KMS-11 (cell line): ENCODE data around the gene MINDY1.
A peak's percentile ranks its signal among the peaks of the same experiment; 100 is the strongest.

Experiments used
- H2AFZ ChIP-seq: fragments of 200-600 bp; sonication (generic); 2 replicates; pipeline ENCODE4 v1.6.1; 2016; ENCODE audit warnings: antibody characterized with exemption, mixed run types, low read depth
- H3K27ac ChIP-seq: fragments of 200-600 bp; sonication (generic); 2 replicates; pipeline ENCODE4 v1.6.1; 2016; ENCODE audit warnings: mild to moderate bottlenecking, mixed run types
- H3K27me3 ChIP-seq: fragments of 200-600 bp; sonication (generic); 2 replicates; pipeline ENCODE4 v1.6.1; 2017; ENCODE audit warnings: mild to moderate bottlenecking, low read depth, mixed run types, moderate library complexity; ENCODE audit not compliant: insufficient read depth
- H3K36me3 ChIP-seq: fragments of 200-600 bp; sonication (generic); 2 replicates; pipeline ENCODE4 v1.6.1; 2017; ENCODE audit warnings: mild to moderate bottlenecking, mixed run types; ENCODE audit not compliant: insufficient read depth
- H3K4me1 ChIP-seq: fragments of 200-600 bp; sonication (generic); 2 replicates; pipeline ENCODE4 v1.6.1; 2016; ENCODE audit warnings: mild to moderate bottlenecking, low read depth, mixed run types; ENCODE audit not compliant: poor library complexity, severe bottlenecking
- H3K4me2 ChIP-seq: fragments of 200-600 bp; sonication (generic); 2 replicates; pipeline ENCODE4 v1.7.0; 2016; ENCODE audit warnings: mild to moderate bottlenecking, mixed run types
- H3K4me3 ChIP-seq: fragments of 200-600 bp; sonication (generic); IDR thresholded peaks from 2 replicates; pipeline ENCODE4 v1.6.1; 2017; ENCODE audit warnings: low read depth, low read length, mixed read lengths; ENCODE audit not compliant: insufficient read depth
- H3K79me2 ChIP-seq: fragments of 200-600 bp; sonication (generic); 2 replicates; pipeline ENCODE4 v1.6.1; 2016; ENCODE audit warnings: low read depth, mixed run types; ENCODE audit not compliant: insufficient read depth
- H3K9ac ChIP-seq: fragments of 200-600 bp; sonication (generic); 2 replicates; pipeline ENCODE4 v1.6.1; 2016; ENCODE audit warnings: mild to moderate bottlenecking, mixed run types
- H4K20me1 ChIP-seq: fragments of 200-600 bp; sonication (generic); 2 replicates; pipeline ENCODE4 v1.6.1; 2016; ENCODE audit warnings: mild to moderate bottlenecking, mixed run types; ENCODE audit not compliant: insufficient read depth
- CTCF ChIP-seq: fragments of 200-600 bp; sonication (generic); conservative IDR thresholded peaks from 2 replicates; pipeline ENCODE4 v1.6.1; 2017; ENCODE audit warnings: low read depth, mild to moderate bottlenecking, antibody characterized with exemption, low read length, moderate library complexity, mixed read lengths

MINDY1 gene

GRCh38 chr1:151008244-151009205, 1.8 kb upstream of the MINDY1 start, which contains the start of gene PRUNE1:
Gene PRUNE1, plus strand, starts transcription at chr1:151008449. Its CDS starts 184 bp downstream, at chr1:151008633.
- Histone ChIP-seq H3K27ac (peak within 1 kb of the TSS; percentile 68), H3K4me2 (peak within 1 kb of the TSS; percentile 73), H3K4me3 (peak within 1 kb of the TSS; percentile 99), H3K79me2 (no peaks in the 10 kb centered on the region), H3K36me3 (no peaks in the 10 kb centered on the region), H3K27me3 (no peaks in the 10 kb centered on the region), H3K4me1 (peaks cover 58% of the 10 kb centered on the region), H4K20me1 (no peaks in the 10 kb centered on the region), H3K9ac (peak within 1 kb of the TSS; percentile 65), H2AFZ (peak within 1 kb of the TSS; percentile 84)
- TF ChIP-seq CTCF, result no peak; the same call in 1 of the 2 replicates

GRCh38 chr1:151007853-151008243, 1.1 kb upstream of the MINDY1 start:
- Histone ChIP-seq H3K27ac (peak overlapping the region; percentile 68), H4K20me1 (no peaks in the 10 kb centered on the region), H3K4me3 (no peak overlapping the region), H3K4me2 (peak overlapping the region; percentile 73), H3K9ac (peak overlapping the region; percentile 65), H3K79me2 (no peaks in the 10 kb centered on the region), H2AFZ (peak overlapping the region; percentile 84), H3K36me3 (no peaks in the 10 kb centered on the region), H3K27me3 (no peaks in the 10 kb centered on the region), H3K4me1 (peaks cover 64% of the 10 kb centered on the region)
- no peak for TF ChIP-seq CTCF

GRCh38 chr1:151005729-151006319, 878 bp downstream of the MINDY1 start:
- no peak for TF ChIP-seq CTCF
- Histone ChIP-seq H3K4me2 (peak overlapping the region; percentile 73), H3K4me3 (no peak overlapping the region), H3K36me3 (no peaks in the 10 kb centered on the region), H3K79me2 (no peaks in the 10 kb centered on the region), H2AFZ (peak overlapping the region; percentile 84), H3K27me3 (no peaks in the 10 kb centered on the region; the same call in 1 of the 2 replicates), H4K20me1 (no peaks in the 10 kb centered on the region), H3K9ac (peak overlapping the region; percentile 46; the same call in 1 of the 2 replicates), H3K4me1 (peaks cover 57% of the 10 kb centered on the region), H3K27ac (peak overlapping the region; percentile 68)

- no peaks in the 10 kb centered on the region for H4K20me1 ChIP-seq
- TF ChIP-seq CTCF, result no peak
- no peaks in the 10 kb centered on the region for H3K79me2 ChIP-seq
These were observed 3.5 kb downstream of the MINDY1 start for GRCh38 chr1:151003180-151003579.

More at GRCh38 chr1:151003180-151003579, 3.5 kb downstream of the MINDY1 start:
- Histone ChIP-seq H3K27me3 (no peaks in the 10 kb centered on the region; the same call in 1 of the 2 replicates), H3K4me1 (peaks cover 38% of the 10 kb centered on the region), H3K36me3 (no peaks in the 10 kb centered on the region), H3K9ac (no peak overlapping the region), H3K4me3 (no peak overlapping the region), H3K27ac (no peak overlapping the region), H3K4me2 (no peak overlapping the region), H2AFZ (no peak overlapping the region)
